GM19455 (cell line): ENCODE data around the gene LASP1NB.
"Not testable (repeated sequence)": the region's sequence is repeated elsewhere in the genome, so short reads cannot be mapped to it uniquely, and the experiment has no call there.

ENCODE experiments used
- ATAC-seq: cut with Tn5 transposase; IDR thresholded peaks from one replicate; pipeline ENCODE4 v1.9.1; 2021; ENCODE audit not compliant: unreplicated experiment

Gene LASP1NB

DNA sequence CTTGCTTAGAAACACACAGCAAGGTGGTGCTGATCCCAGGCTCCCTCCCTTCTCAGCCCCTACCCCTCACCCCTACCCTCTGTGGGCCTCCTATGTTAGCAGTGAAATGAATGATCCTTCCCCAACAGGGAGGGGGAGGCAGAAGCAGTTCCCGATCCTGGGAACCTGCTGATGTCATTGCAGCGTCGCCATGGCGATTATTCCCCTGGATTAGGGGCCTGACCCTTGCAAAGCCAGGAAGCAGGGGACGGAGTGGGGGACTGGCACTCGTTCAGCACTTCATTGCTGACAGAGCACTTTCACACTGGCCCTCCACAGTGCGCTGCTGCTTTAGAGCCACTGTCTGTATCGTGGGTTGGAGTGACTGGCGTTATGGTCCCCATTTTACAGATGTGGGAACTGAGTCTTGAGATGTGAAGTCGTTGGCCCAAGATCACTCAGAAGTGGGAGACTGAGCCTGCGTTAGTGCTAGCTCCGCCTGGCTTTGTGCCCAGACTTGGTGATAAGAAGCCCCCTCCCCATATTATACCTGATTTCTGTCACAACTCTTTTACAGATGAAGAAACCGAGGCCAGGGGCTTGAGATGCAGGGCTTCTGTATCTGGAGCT is 29.0 kb upstream of the LASP1NB start:
- no peak for ATAC-seq

DNA sequence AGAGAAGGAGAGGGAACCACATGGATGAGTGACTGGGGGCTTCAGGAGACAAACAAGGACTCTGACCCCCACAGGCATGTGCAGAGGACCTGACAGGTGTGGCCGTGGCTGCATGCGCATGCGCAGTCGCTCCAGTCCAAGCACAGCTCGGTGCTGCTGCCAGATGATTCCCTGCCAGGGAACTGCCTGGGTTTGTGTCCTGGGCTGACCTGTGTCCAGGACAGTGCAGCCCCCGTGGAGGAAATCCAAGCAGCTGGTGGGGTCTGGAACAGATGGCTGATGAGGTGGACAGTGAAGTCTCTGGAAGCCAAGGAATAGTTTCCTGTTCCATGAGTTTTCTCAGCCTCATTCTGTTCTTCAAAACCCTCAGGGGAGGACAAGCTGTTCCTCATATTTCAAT is 28.2 kb upstream of the LASP1NB start:
- no peak for ATAC-seq

GRCh38 chr17:38897671-38898290 is 27.6 kb upstream of the LASP1NB start:
- ATAC-seq = no peak

GRCh38 chr17:38898291-38898679 is 27.1 kb upstream of the LASP1NB start:
- ATAC-seq = peak; percentile 26

- peak; percentile 81 for ATAC-seq
These were observed 26.5 kb upstream of the LASP1NB start for GRCh38 chr17:38898812-38899348.

DNA sequence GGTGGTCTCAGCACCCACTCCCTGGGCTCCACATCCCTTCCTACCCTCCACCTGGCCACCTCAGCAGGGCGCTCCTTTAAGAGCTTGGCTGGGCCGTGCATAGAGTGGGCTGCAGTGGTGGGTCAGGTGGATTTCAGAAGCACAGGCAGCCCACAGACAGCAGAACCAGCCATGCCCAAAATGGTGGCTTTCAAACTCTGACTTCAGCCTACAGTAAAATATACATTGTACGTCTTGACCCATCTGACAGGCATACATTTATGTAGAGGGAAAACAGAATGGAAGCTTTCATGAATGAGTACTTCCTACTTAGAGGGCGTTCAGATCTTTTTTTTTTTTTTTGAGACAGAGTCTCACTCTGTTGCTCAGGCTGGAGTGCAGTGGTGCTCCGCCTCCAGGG is 26.0 kb upstream of the LASP1NB start:
- no peak for ATAC-seq

DNA sequence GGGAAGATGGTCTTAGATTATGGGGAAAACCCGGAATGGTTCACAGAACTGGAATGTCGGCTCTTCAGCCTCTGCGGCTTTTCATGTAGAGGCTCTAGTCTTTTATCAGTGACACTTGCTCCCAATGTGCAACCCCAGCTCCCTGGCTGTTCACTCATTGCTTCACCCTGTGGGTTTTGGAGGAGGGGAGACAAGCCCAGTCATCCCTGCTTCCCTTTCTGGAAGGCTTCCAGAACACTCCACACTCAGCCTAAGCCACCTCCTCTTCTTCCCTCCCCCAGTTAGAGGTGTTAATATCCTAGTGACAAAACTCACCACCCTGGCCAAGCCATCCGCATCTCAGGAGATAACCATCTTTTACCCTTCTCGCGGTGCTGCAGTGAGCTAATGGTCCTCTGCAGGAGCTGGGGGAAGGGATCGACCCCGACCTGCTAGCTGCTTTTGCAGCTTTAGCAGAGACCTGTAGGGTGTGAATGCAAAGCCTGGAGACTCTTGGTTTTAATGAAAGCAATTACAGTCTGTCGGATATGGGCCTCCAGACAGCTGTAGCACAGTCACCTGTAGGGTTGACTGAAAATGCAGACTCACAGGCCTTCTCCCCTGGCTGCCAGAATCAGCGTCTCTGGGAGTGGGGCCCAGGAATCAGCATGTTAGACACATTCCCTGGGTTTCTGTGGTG is 24.3 kb upstream of the LASP1NB start:
- ATAC-seq = no peak

DNA sequence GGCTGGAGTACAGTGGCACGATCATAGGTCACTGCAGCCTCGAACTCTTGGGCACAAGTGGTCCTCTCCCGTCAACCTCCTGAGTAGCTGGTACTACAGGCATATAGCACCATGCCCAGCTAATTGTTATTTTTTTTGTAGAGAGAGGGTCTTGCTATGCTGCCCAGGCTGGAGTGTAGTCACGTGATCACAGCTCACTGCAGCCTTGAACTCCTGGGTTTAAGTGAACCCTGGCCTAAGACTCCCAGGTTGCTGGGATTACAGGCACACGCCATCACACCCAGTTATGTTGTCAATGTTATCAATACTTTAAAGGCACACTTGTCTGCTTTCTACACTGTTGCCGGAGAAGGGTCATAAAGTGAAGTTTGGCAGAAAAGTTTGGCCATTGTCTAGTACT is 22.0 kb upstream of the LASP1NB start:
- ATAC-seq = no peak

DNA sequence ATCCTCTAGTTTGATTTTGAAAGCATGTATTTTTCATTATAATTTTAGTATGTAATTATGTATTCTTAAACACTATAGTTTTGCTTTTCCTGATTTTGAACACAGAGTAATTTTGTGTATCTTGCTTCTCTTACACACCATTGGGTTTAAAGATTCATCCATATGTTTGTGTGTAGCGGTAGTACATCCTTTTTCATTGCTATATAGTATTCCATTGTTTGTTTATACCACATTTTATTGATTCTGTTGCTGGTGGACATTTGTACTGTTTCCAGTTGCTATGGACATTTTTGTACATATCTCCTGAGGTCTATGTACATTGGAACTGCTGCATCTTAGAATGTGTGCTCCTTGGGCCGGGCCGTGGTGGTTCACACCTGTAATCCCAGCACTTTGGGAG is 20.5 kb upstream of the LASP1NB start:
- ATAC-seq = no peak

- no peak for ATAC-seq
These were observed 20.0 kb upstream of the LASP1NB start for GRCh38 chr17:38905375-38905774.

DNA sequence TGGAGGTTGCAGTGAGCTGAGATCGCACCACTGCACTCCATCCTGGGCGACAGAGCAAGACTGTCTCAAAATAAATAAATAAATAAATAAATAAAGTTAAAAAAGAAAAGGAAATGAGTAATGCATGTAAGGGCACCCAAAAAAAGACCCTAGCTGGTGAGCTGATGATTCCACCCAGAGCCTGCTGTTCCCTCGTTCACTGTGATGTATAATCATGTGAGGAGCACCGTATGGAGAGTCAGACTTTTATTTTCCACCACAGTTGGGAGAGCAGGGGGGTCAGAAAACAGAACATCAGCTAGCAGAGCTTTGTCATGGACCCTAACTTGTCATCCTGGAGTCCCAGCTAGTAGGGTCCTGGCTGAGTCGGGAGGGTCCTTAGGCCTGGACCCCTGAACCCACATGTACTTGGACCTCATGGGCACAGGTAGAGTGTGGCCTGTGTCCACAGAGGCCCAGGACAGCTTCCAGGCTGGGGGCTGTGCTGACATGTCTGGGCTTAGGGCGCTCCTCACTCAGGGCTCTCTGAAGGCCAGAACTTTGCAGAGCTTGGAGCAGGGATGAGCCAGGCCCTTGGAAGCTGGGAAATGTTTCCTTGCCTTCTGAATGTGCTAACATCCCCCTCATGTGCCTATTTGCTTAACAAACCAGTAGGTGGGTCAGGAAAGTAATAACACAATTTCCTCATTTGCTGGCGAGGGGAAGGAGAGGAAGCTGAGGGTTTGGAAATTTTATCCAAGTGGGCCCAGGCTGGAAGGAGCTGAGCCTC is 18.8 kb upstream of the LASP1NB start:
- no peak for ATAC-seq

- ATAC-seq = no peak
These were observed 17.3 kb upstream of the LASP1NB start for GRCh38 chr17:38907930-38908675.

DNA sequence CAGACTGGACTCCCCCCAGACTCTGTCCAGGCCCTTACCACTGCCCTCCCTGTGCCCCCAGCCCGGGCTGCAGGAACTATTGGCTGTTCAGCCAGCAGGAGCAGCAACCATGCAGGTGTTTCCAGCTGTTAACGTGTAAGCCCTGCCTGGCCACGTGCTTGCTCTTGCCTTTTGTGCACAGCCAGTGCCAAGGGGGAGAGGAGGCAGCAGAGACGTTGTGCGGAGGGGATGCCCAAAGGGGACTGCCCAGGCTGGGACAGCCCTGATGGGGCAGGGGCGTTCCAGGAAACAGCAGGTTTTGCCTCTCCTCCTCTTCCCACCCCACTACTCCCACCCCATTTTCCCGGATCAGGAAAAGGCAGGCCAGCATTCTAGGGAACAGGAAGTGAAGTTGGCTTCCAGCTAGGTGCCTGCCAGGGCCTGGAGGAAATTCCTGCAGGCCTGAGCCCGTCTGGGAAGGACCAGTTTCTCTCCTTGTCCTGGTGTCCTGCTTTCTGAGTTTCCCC is 16.7 kb upstream of the LASP1NB start:
- ATAC-seq = no peak

DNA sequence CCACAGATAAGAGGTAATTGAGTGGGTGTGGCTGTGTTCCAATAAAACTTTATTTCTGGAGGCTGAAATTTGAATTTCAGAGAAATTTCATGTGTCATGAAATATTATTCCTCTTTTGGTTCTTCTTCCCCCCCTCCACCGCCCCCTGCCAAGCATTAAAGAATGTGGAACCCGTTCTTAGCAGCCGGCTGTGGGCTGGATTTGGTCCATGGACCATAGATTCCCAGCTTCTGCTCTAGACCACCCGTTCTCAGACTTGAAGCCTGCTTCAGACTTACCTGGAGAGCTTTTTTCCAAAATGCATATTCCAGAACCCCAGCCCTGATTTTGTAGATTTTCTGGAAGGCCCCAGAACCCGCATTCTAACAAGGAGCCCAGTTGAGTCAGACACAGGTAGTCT is 15.1 kb upstream of the LASP1NB start:
- no peak for ATAC-seq

DNA sequence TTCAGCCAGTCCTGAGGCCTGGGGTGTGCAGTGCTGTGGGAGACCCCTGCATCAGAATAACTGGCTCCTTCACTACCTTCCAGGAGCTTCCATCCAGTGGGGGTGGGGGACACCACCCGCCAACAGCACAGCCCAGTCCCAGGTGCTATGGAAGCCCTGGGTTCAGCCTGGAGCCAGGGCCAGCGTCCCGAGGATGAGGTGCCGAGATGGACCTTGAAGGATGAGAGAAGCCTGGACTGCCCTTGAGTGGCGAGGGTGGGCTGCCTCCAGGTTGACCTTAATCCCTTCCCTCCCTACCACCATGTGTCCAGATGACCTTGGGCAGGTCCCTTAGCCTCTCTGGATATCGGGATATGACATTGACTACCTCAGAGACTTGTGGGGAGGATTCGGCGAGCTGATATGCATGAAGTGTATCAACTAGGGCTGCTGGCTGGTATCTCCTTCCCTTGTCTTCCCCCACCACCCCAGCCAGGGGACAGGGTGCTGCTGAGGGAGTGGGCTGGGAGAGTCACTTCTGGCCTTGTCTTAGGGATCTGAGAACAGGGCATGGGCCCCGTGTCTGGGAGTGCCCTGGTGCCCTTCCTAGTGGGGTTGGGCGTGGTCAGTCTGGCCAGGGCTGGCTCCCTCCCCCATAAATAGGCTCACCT is 14.2 kb upstream of the LASP1NB start:
- ATAC-seq = no peak

DNA sequence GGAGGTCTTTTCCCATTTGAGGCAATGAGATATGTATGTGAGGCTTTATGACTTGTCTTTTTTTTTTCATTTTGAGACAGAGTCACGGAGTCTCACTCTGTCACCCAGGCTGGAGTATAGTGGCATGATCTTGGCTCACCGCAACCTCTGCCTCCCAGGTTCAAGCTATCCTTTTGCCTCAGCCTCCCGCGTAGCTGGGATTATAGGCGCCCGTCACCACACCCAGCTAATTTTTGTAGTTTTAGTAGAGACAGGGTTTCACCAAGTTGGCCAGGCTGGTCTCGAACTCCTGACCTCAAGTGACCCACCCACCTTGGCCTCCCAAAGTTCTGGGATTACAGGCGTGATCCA is 13.7 kb upstream of the LASP1NB start:
- ATAC-seq = not testable (repeated sequence)

DNA sequence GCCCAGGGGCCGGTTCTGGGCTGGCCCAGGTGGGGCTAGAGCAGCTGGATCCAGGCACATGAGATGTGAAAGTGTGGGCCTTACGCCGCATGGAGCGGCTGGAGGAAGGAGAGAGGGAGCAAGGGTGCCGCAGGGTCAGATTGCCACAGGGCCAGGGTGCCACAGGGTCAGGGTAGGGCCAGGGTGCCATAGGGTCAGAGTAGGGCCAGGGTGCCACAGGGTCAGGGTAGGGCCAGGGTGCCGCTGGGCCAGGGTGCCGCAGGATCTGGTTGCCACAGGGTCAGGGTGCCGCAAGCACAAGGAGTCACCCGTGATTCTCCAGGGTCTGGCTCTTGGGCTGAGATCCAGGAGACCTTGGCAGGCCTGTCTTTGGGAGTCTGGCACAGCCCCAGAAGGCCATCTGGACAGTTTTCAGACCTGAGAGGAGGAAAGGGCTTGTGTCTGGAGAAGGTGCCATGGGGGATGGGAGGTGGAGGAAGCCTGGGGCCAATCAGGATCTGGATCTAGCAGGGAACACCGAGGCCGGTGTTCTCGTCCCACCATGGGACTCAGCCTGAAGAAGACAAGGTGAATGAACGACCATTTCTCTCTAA is 13.1 kb upstream of the LASP1NB start:
- ATAC-seq = no peak

GRCh38 chr17:38914741-38915638 is 10.4 kb upstream of the LASP1NB start:
- ATAC-seq = no peak

DNA sequence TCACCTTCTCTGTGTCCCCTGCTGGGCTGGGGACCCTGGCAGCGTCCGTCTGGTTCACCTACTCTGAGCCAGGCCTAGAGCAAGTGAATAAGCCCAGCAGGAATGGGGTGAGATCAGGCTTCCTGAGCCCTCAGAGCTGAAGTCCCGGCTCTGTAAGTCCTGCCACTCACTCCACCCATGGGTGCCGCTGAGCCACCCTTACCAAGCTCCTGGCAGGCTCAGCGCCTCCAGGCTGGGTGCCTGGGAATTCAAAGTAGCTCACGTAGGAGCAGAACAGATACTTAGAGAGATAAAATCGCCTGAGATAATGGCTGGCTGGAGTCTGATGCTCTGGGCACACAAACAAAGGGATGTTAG is 9.8 kb upstream of the LASP1NB start:
- no peak for ATAC-seq
